Stimulated activated CD8-positive, alpha-beta memory T cell treated with anti-CD3 and anti-CD28 coated beads, Interleukin-12 subunit alpha, Interleukin-12 subunit beta, amount 100 ng/mL, for 4 hours (primary cell): ENCODE measurements around the gene COL9A3.
"Not testable (repeated sequence)": the region's sequence is repeated elsewhere in the genome, so short reads cannot be mapped to it uniquely, and the experiment has no call there.

Source experiments
- DNase-seq: peaks from one replicate; pipeline ENCODE4 v3.0.0-alpha.2; 2020; ENCODE audit warnings: low read depth

COL9A3 gene

GRCh38 chr20:62836967-62837490 lies 20.2 kb downstream of the COL9A3 start:
- no peak for DNase-seq

DNA sequence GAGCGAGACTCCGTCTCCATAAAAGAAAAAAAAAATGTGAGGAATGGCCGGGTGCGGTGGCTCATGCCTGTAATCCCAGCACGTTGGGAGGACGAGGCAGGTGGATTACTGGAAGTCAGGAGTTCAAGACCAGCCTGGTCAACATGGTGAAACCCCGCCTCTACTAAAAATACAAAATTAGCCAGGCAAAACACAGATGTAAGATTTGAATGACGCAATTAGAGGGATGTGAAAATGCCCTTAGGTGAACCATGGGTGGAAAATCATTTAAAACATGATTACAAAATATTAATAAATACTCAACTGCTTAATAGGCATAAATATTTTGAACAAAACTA lies 20.9 kb downstream of the COL9A3 start:
- DNase-seq: no peak

- DNase-seq: no peak
Measured at GRCh38 chr20:62838128-62838891, 21.5 kb downstream of the COL9A3 start.

- DNase-seq: no peak
Measured at GRCh38 chr20:62839261-62839660, 22.4 kb downstream of the COL9A3 start.

- DNase-seq: no peak
Measured at GRCh38 chr20:62839816-62840215, 23.0 kb downstream of the COL9A3 start.

GRCh38 chr20:62840244-62841197 lies 23.7 kb downstream of the COL9A3 start:
- DNase-seq: no peak

DNA sequence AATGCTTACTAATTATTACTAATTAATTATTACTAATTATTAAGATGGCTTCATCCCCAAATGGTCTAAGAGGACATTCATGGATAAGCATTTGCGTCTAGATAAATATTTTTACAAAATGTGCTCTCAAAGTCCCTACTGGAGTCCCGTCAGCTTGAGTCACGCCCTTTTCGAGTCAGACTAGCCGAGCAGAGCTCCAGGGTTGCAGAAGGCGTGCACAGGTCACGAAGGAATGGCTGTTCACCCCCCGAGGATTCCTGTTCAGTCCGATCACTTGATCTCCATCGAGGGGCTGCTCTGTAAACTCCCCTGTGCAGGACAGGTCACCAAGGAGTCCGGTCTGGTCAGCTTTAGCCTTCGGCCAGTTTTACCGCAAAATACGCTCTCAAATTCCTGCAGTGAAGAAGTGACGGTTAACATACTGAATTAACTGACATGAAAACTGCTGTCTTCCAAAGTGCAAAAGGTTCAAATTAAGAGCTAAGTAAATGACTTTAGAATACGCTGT lies 24.9 kb downstream of the COL9A3 start:
- no peak for DNase-seq

DNA sequence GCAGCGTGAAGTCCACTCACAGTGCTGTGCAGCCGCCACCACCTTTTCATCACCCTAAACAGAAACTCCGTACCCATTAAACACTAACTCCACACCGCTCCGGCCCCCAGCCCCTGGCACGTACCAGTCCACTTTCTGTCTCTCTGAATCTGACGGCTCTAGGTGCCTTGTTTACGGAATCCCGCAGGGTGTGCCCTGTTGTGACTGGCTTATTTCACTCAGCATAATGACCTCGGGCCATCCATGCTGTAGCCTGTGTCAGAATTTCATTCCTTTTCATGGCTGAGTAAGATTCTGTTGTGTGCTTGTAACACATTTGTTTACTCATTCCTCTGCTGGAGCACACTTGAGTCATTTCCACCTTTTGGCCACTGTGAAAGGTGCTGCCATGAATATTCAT lies 26.8 kb downstream of the COL9A3 start:
- DNase-seq: no peak

DNA sequence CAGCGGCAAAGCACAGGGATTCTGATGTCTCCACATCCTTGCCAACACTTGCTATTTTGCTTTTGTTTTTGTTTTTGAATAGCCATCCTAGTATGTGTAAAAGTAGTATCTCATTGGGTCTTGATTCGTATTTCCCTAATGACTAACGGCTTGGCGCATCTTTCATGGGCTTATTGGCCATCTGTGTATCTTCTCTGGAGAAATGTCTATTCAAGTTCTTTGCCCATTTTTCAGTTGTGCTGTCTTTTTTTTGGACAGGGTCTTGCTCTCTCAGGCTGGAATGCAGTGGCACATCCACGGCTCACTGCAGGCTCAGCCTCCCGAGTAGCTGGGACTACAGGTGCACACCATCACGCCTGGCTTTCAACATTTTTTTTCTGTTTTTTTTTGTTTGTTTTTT lies 27.3 kb downstream of the COL9A3 start:
- no peak for DNase-seq

GRCh38 chr20:62845416-62846160 lies 28.7 kb downstream of the COL9A3 start:
- DNase-seq: no peak

GRCh38 chr20:62846166-62846890 lies 29.5 kb downstream of the COL9A3 start:
- no peak for DNase-seq

DNA sequence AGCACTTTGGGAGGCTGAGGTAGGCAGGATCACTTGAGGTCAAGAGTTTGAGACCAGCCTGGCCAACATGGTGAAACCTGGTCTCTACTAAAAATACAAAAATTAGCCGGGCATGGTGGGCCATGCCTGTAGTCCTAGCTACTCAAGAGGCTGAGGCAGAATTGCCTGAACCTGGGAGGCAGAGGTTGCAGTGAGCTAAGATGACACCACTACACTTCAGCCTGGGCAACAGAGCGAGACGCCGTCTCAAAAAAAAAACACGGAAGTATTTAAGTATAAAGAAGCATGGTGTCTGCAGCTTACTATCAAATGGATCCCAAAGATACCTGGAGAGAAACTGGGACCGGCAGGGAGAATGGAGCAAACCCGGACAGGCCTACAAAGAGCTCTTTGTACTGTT lies 32.1 kb downstream of the COL9A3 start:
- DNase-seq: not testable (repeated sequence)

GRCh38 chr20:62849431-62849830 lies 32.6 kb downstream of the COL9A3 start:
- no peak for DNase-seq

GRCh38 chr20:62850333-62850974 lies 33.6 kb downstream of the COL9A3 start:
- DNase-seq: no peak

DNA sequence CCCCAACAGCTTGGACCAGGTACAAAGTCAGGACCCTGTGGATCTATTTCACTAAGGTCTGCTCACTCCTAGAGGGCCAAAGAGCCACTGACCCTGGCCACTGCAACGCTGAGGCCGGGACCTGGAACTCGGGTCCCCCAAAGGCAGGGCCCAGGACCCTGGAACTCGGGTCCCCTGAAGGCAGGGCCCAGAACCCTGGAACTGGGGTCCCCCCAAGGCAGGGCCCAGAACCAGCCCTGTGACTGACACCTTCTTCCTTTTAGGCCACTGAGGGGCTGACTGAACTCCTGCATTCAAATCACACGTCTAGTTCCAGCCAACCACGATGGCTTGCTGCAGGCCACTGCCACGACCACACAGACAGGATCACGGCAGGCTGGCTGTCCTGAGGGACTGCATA lies 35.3 kb downstream of the COL9A3 start:
- DNase-seq: no peak

- DNase-seq: no peak
Measured at GRCh38 chr20:62852841-62853240, 36.0 kb downstream of the COL9A3 start.

GRCh38 chr20:62853304-62853703 lies 36.5 kb downstream of the COL9A3 start:
- DNase-seq: not testable (repeated sequence)

- no peak for DNase-seq
Measured at GRCh38 chr20:62854121-62854520, 37.3 kb downstream of the COL9A3 start.

DNA sequence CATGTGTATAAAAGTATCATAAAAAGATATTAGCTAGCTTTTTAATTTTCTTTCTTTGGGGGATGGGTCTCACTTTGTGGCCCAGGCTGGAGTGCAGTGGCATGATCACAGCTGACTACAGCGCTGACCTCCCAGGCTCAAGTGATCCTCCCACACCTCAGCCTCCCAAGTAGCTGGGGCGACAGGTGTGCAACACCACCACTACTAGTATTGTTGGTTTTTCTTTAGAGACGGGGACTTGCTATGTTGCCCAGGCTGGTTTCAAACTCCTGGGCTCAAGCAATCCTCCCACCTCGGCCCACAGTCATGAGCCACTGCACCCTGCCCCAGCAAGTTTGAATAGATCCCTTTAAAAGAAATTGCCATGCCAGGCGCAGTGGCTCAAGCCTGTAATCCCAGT lies 38.3 kb downstream of the COL9A3 start:
- no peak for DNase-seq

DNA sequence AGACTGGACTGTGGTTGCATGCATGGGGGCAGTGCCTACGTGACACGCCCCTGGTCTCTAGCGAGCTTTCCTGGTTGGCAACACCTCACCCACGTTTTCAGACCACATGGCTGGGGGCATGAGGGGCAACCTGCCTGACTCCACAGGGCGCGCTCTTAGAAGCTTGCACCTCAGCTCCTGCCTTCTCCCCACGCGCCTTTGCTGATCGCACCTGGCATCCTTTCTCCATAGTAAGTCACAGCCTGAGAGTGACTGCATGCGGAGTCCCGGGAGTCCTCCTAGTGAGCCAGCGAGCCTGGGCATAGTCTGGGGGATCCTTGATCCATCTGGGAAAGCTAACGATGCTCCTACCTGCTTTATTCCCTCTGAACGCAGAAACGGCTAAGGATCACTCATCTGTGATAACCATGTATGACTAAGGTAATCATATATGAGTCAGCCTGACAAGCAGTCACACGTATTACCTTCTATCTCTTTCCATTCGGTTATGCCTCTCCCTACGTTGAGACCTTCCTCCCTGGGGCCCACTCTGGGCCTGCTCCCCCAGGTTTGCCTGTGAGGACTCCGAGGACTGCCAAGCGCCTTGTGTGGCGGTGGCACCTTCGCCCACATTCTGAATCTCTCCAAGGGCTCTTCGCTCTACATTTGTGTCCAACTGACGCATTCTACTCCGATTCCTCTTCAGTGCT lies 40.2 kb downstream of the COL9A3 start:
- DNase-seq: no peak
